HG03175 (cell line): ENCODE results near the gene CSNK1A1.

ENCODE experiments used
- ATAC-seq: cut with Tn5 transposase; IDR thresholded peaks from one replicate; pipeline ENCODE4 v1.9.1; 2021; ENCODE audit warnings: mild to moderate bottlenecking, moderate library complexity; ENCODE audit not compliant: unreplicated experiment

The CSNK1A1 gene

DNA sequence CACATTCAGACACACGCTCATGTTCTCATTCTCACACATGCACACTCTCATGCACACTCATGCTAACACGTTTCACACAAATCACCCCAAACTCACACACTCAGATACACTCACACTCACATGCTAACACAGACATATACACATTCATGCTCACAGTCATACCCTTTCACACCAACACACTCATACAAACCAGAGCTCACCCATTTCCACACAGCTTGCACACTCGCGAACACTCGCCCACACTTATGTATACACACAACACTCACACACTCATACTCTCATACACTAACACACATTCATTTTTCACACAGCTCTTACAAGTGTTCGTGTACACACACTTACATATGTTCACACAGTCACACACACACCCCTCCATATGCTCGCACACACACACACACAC lies 108.0 kb downstream of the CSNK1A1 start:
- ATAC-seq = no peak

DNA sequence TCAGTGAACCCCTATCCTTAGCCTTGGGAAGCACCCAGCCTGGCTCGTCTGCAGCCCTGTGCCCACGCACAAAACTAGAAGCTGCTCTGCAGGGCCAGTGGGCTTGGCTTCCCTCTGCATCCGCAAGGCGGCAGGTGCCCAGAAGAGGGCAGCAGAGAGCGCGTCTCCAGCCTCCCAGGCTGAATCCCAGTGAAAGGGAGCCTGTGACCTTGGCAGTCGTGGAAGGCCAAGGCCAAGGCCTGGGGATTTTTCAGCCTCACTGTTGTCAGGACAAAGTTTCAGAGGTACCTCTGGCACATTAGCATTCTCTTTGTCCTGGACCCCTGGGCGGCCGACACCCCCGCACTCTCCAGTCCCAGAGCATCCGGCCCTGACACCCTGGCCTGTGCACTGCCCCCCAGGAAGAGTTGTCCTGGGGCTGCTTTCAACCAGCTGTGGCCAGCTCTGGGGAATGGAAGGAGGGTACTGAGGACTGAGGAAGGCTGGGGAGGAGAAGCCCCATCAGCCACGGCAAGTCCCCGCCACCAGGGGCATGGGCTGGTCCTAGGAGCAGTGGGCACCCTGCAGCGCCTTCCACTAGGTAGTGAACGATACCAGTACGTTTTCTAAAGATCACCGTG lies 108.6 kb downstream of the CSNK1A1 start:
- peak; percentile 67 for ATAC-seq
